K562 (cell line): ENCODE results near the gene POU2F1. TPM values are rescaled to one million over a fixed set of nuclear protein-coding genes. Genes with fewer than 3 reads are reported as not detected.

ENCODE experiments used
- ATAC-seq: fragments of 200-7000 bp; cut with Tn5 transposase; 3 replicates; pipeline ENCODE4 v1.9.1; 2020; ENCODE audit warnings: moderate library complexity
- BruUV-seq: library from RNA; stranded (reverse); fragments of 400-500 nt; replicated peaks from 2 replicates; lab custom pipeline; 2021; lab: Mats Ljungman, UMichigan
- CTCF ChIA-PET: fragments of 300-600 bp; formaldehyde crosslinking; extraction: SDS; loops from one replicate; lab custom pipeline; 2021; ENCODE audit warnings: low intra/inter-chr PET ratio; lab: Yijun Ruan, JAX
- POLR2A ChIA-PET: fragments of 300-600, 350-650 bp; sonication (Branson Sonifier 250); formaldehyde crosslinking; extraction: SDS; loops from one replicate; lab custom pipeline; 2021; ENCODE audit warnings: antibody characterized with exemption, inconsistent platforms; lab: Yijun Ruan, JAX
- DNase-seq, 4 experiments: peaks; one replicate each; pipeline versions ENCODE4 v3.0.0 to v3.0.0-alpha.2; 2011 to 2018; ENCODE audit warnings: low spot score in 3 of 4, mixed read lengths in 3 of 4; ENCODE audit errors: extremely low read depth in 1 of 4
- FAIRE-seq: peaks from 2 replicates; lab custom pipeline; 2011; peaks lifted over from hg19 to GRCh38; lab: Jason Lieb, UNC
- H2AFZ ChIP-seq: 2 replicates; pipeline ENCODE4 v1.6.0; 2011; ENCODE audit warnings: low read depth, low read length, control low read depth, inconsistent platforms
- H3K27ac ChIP-seq: fragments of 200-600 bp; 3 replicates; pipeline ENCODE4 v1.8.0; 2011; ENCODE audit warnings: low read depth, mild to moderate bottlenecking, control low read depth, inconsistent platforms, low read length, moderate library complexity, mixed read lengths; ENCODE audit errors: extremely low read depth
- H3K27me3 ChIP-seq, 2 experiments: fragments of 300-600 bp in 1 of 2; 2 replicates in 1 of 2; 3 replicates in 1 of 2; pipeline versions ENCODE4 v1.6.0 to v1.8.0; 2011; ENCODE audit warnings: inconsistent platforms in 2 of 2, low read length in 2 of 2, mild to moderate bottlenecking in 1 of 2, mixed read lengths in 1 of 2, moderate library complexity in 1 of 2; ENCODE audit not compliant: control insufficient read depth in 2 of 2, insufficient read depth in 2 of 2
- H3K36me3 ChIP-seq: fragments of 300-600 bp; 3 replicates; pipeline ENCODE4 v1.8.0; 2011; ENCODE audit warnings: mild to moderate bottlenecking, low read length, inconsistent platforms; ENCODE audit not compliant: control insufficient read depth, insufficient read depth
- H3K4me1 ChIP-seq, 2 experiments: fragments of 200-600 bp in 1 of 2; replicated peaks in 1 of 2; 2 replicates in 1 of 2; 3 replicates in 1 of 2; pipeline versions ENCODE4 v1.5.1 to v1.8.0; 2011; ENCODE audit warnings: inconsistent platforms in 2 of 2, low read length in 2 of 2, mild to moderate bottlenecking in 1 of 2, mixed read lengths in 1 of 2, moderate library complexity in 1 of 2; ENCODE audit not compliant: control insufficient read depth in 2 of 2, insufficient read depth in 2 of 2
- H3K4me2 ChIP-seq: 2 replicates; pipeline ENCODE4 v1.6.1; 2011; ENCODE audit warnings: low read length, control low read depth, inconsistent platforms, mixed read lengths; ENCODE audit not compliant: insufficient read depth
- H3K4me3 ChIP-seq: fragments of 200-600 bp; sonication (generic), shearing (Covaris generic); 2 replicates; pipeline ENCODE4 v1.5.1; 2016; ENCODE audit warnings: control low read depth, inconsistent platforms
- H3K79me2 ChIP-seq: fragments of 200-600 bp; 3 replicates; pipeline ENCODE4 v1.8.0; 2011; ENCODE audit warnings: low read length, inconsistent platforms; ENCODE audit not compliant: control insufficient read depth, insufficient read depth
- H3K9ac ChIP-seq, 2 experiments: 2 replicates each; pipeline versions ENCODE4 v1.6.0 to v1.6.1; 2011; ENCODE audit warnings: low read depth in 2 of 2, low read length in 2 of 2, control low read depth in 1 of 2, inconsistent platforms in 1 of 2, mild to moderate bottlenecking in 1 of 2, mixed read lengths in 1 of 2; ENCODE audit not compliant: insufficient read depth in 1 of 2
- H3K9me1 ChIP-seq: one replicate; pipeline ENCODE4 v1.6.0; 2011; ENCODE audit warnings: inconsistent platforms, mild to moderate bottlenecking, low read length, moderate library complexity; ENCODE audit not compliant: control insufficient read depth, insufficient read depth
- H3K9me3 ChIP-seq: replicated peaks from 2 replicates; pipeline ENCODE4 v1.5.1; 2011; ENCODE audit warnings: low read depth, low read length, inconsistent platforms; ENCODE audit not compliant: control insufficient read depth, insufficient read depth
- H4K20me1 ChIP-seq: replicated peaks from 2 replicates; pipeline ENCODE4 v1.6.1; 2011; ENCODE audit warnings: low read length, inconsistent platforms, mixed read lengths; ENCODE audit not compliant: control insufficient read depth, insufficient read depth
- ARID3A ChIP-seq: IDR thresholded peaks from 2 replicates; pipeline ENCODE4 v1.6.1; 2012; ENCODE audit warnings: low read depth, low read length, improper control_type of control experiment, borderline replicate concordance
- ARID4B ChIP-seq: sonication (generic); formaldehyde crosslinking; IDR thresholded peaks from 2 replicates; pipeline ENCODE4 v1.8.0; 2022; ENCODE audit warnings: mild to moderate bottlenecking, missing genetic modification reagents
- CEBPZ ChIP-seq: fragments of 150-350 bp; IDR thresholded peaks from 2 replicates; pipeline ENCODE4 v1.6.1; 2014; ENCODE audit warnings: low read depth, mild to moderate bottlenecking, low read length, borderline replicate concordance
- EZH2 ChIP-seq: IDR thresholded peaks from 2 replicates; pipeline ENCODE4 v1.6.1; 2012; ENCODE audit warnings: low read depth, mild to moderate bottlenecking, inconsistent platforms, low read length, borderline replicate concordance
- HDAC1 ChIP-seq, 2 experiments: fragments of 450-650 bp; IDR thresholded peaks; 2 replicates each; pipeline ENCODE4 v1.6.1; 2016 to 2017; ENCODE audit warnings: inconsistent platforms in 1 of 2, mild to moderate bottlenecking in 1 of 2, moderate library complexity in 1 of 2
- NFE2 ChIP-seq: IDR thresholded peaks from 2 replicates; pipeline ENCODE4 v1.6.1; 2014; ENCODE audit warnings: antibody characterized with exemption, low read depth
- PHB2 ChIP-seq: fragments of 450-650 bp; IDR thresholded peaks from 2 replicates; pipeline ENCODE4 v1.6.1; 2017; ENCODE audit warnings: low read depth
- PHTF2 ChIP-seq: fragments of 250-450 bp; sonication (Bioruptor Pico); IDR thresholded peaks from 2 replicates; pipeline ENCODE4 v1.5.0; 2021; ENCODE audit warnings: mild to moderate bottlenecking
- PTTG1 ChIP-seq: fragments of 450-650 bp; IDR thresholded peaks from 2 replicates; pipeline ENCODE4 v1.6.1; 2016; ENCODE audit warnings: low read depth, mild to moderate bottlenecking, missing genetic modification characterization, missing compliant biosample characterization
- RCOR1 ChIP-seq, 2 experiments: IDR thresholded peaks; 2 replicates each; pipeline ENCODE4 v1.6.1; 2012; ENCODE audit warnings: low read depth in 2 of 2, low read length in 2 of 2, borderline replicate concordance in 1 of 2, improper control_type of control experiment in 1 of 2
- SAFB ChIP-seq: fragments of 200-400 bp; formaldehyde crosslinking; IDR thresholded peaks from 2 replicates; pipeline ENCODE4 v1.6.1; 2017; ENCODE audit warnings: low read depth, low read length, borderline replicate concordance
- ZNF76 ChIP-seq: fragments of 250-450 bp; sonication (Bioruptor Pico); IDR thresholded peaks from 2 replicates; pipeline ENCODE4 v1.4.0; 2020; ENCODE audit warnings: mild to moderate bottlenecking, moderate library complexity, borderline replicate concordance
- ZZZ3 ChIP-seq: fragments of 450-650 bp; IDR thresholded peaks from 2 replicates; pipeline ENCODE4 v1.6.1; 2016; ENCODE audit warnings: antibody characterized with exemption, mild to moderate bottlenecking, moderate library complexity
- WGBS: fragments of 100-300 bp; shearing (Covaris generic); methylation state at CpG from one replicate; pipeline ENCODE4 v1.1.6; 2016; ENCODE audit warnings: low coverage, mixed read lengths; ENCODE audit not compliant: insufficient coverage; ENCODE audit errors: missing lambda C conversion rate; 5-methylcytosine and 5-hydroxymethylcytosine counted together
- in situ Hi-C: fragments of 300-500 bp; cut with MboI; formaldehyde crosslinking; loops from 4 replicates; pipeline ENCODE4 v1.15.0; 2018; ENCODE audit warnings: inconsistent platforms, mixed read lengths
- intact Hi-C: fragments of 100-400 bp; cut with micrococcal nuclease; formaldehyde crosslinking; loops from 2 replicates; pipeline ENCODE4 v1.14.2; 2022
- polyA plus RNA-seq, 8 experiments: library from polyadenylated mRNA; depleted of rRNA in 4 of 8; stranded (reverse) in 5 of 8; unstranded in 3 of 8; fragments of >200 nt; fragmentation: Nextera tagmentation in 2 of 8; fragmentation: Illumina TruSeq in 1 of 8; extraction: Ambion mirVana in 2 of 8; extraction: Trizol in 1 of 8; gene quantifications; 2 replicates each; pipeline versions ENCODE4 v1.2.1 to v1.2.3, GENCODE V29; 2011 to 2014; ENCODE audit warnings: inconsistent platforms in 1 of 8, missing spikeins in 1 of 8
- total RNA-seq, 7 experiments: library from RNA; depleted of rRNA in 6 of 7; stranded (reverse); fragments of >200 nt in 6 of 7; fragmentation: Illumina TruSeq in 2 of 7; extraction: Trizol in 2 of 7; gene quantifications; 2 replicates each; pipeline versions ENCODE4 v1.2.1 to v1.2.3, GENCODE V29; 2011 to 2021; ENCODE audit warnings: low replicate concordance in 1 of 7

The POU2F1 gene
- total and polyA plus RNA-seq, 9 of the 15 experiments (the other 6 are each of a cell fraction or from before 2014, with no cell fraction given), result 2.6 to 22.3 (median 8.8) TPM

GRCh38 chr1:167293057-167293456 is 72.4 kb downstream of the POU2F1 start:
- H3K4me2 ChIP-seq, result no peak overlapping the region
- H3K79me2 ChIP-seq, result peaks cover 28% of the 10 kb centered on the region; the same call in 1 of the 3 replicates
- H3K9me1 ChIP-seq, result no peaks in the 10 kb centered on the region
- POLR2A ChIA-PET, result interaction anchor here (1.2 kb wide), 1 partner anchor 22 kb away, joined by 3 read pairs; no protein-coding TSS in a partner anchor
- CTCF ChIA-PET, result no interaction called here
- H3K36me3 ChIP-seq, result no peaks in the 10 kb centered on the region
- DNase-seq (no peak), ATAC-seq (no peak), FAIRE-seq (no peak)
- intact Hi-C loops, result no loop called here
- H3K27me3 ChIP-seq, result no peaks in the 10 kb centered on the region
- H3K9me3 ChIP-seq, result no peaks in the 10 kb centered on the region
- no peak overlapping the region for H2AFZ ChIP-seq
- no peak overlapping the region for H3K27ac ChIP-seq
- in situ Hi-C loops, result no loop called here
- BruUV-seq, result no TSS peak
- no peak overlapping the region for H3K4me3 ChIP-seq
- H3K4me1 ChIP-seq, result peaks cover 0 to 13% of the 10 kb centered on the region in 2 experiments; a peak in 3 of 5 replicates
- no peaks in the 10 kb centered on the region for H4K20me1 ChIP-seq
- 37% methylated on average over 4 of the region's 4 CpGs for WGBS
- no peak overlapping the region for H3K9ac ChIP-seq
- no peak for TF ChIP-seq NFE2
- no peak for TF ChIP-seq PHB2
- TF ChIP-seq ARID3A, result no peak
- no peak for TF ChIP-seq CEBPZ
- no peak for TF ChIP-seq ZZZ3
- TF ChIP-seq PTTG1, result no peak
- no peak for TF ChIP-seq EZH2
- TF ChIP-seq ARID4B (CRISPR knock-in tag), result no peak
- no peak for TF ChIP-seq PHTF2 (CRISPR knock-in tag)
- no peak for TF ChIP-seq SAFB
- no peak for TF ChIP-seq ZNF76 (CRISPR knock-in tag)
- peak in 1 of 2 experiments; percentile 60; a peak in 2 of 4 replicates for TF ChIP-seq RCOR1 (IDR thresholded peaks at IDR 0.05; ENCODE audit: borderline replicate concordance in 1 of 2, low read depth in 2 of 2, low read length in 2 of 2)
- peak in 1 of 2 experiments; percentile 65; a peak in 2 of 4 replicates for TF ChIP-seq HDAC1 (IDR thresholded peaks at IDR 0.05)
